Measurements from ENCODE around the gene SCUBE1. TPM values are rescaled to one million over a fixed set of nuclear protein-coding genes. Genes with fewer than 3 reads are reported as not detected.

SCUBE1 gene
- total RNA-seq, 4 donors from 2014 or later, result 81.3 to 214 (median 141) TPM

- WGBS, 2 donors, result 86 to 92% methylated on average over 13 of the region's 13 CpGs
- Histone ChIP-seq H3K36me3 (no peaks in the 10 kb centered on the region), H3K27me3 (no peaks in the 10 kb centered on the region), H3K4me1 (peaks cover 0 to 7% (median 0%) of the 10 kb centered on the region in 4 donors), H3K9me3 (no peaks in the 10 kb centered on the region), H3K4me3 (no peak overlapping the region), H3K27ac (no peak overlapping the region)
- no peak for DNase-seq (ENCODE audit: low spot score in 2 of 2)
- TF ChIP-seq EP300 (IDR thresholded peaks at IDR 0.05), result no peak
- no peak for TF ChIP-seq CTCF (IDR thresholded peaks at IDR 0.05)
- TF ChIP-seq POLR2A (IDR thresholded peaks at IDR 0.05), result no peak
Observed at GRCh38 chr22:43325176-43325575, 18.0 kb downstream of the SCUBE1 start.

- Histone ChIP-seq H3K27ac (no peak overlapping the region), H3K4me1 (peaks cover 0 to 4% (median 0%) of the 10 kb centered on the region in 4 donors), H3K27me3 (no peaks in the 10 kb centered on the region), H3K4me3 (no peak overlapping the region), H3K9me3 (no peaks in the 10 kb centered on the region), H3K36me3 (no peaks in the 10 kb centered on the region)
- 81 to 91% methylated on average over 18 to 21 of the region's 21 CpGs for WGBS, 2 donors
- no peak for DNase-seq (ENCODE audit: low spot score in 2 of 2)
- TF ChIP-seq EP300 (IDR thresholded peaks at IDR 0.05), result no peak
- TF ChIP-seq POLR2A (IDR thresholded peaks at IDR 0.05), result no peak
- no peak for TF ChIP-seq CTCF (IDR thresholded peaks at IDR 0.05)
Observed at GRCh38 chr22:43320943-43321900, 21.9 kb downstream of the SCUBE1 start.

- no peak for TF ChIP-seq POLR2A (IDR thresholded peaks at IDR 0.05)
- Histone ChIP-seq H3K27me3 (no peaks in the 10 kb centered on the region), H3K27ac (no peak overlapping the region), H3K9me3 (no peaks in the 10 kb centered on the region), H3K4me1 (peaks cover 0 to 14% (median 0%) of the 10 kb centered on the region in 4 donors), H3K36me3 (no peaks in the 10 kb centered on the region), H3K4me3 (no peak overlapping the region)
- 77 to 78% methylated on average over 10 of the region's 10 CpGs for WGBS, 2 donors
- DNase-seq (ENCODE audit: low spot score in 2 of 2), result no peak
Observed at GRCh38 chr22:43319661-43320486, 23.3 kb downstream of the SCUBE1 start.

GRCh38 chr22:43317239-43317638 is 25.9 kb downstream of the SCUBE1 start:
- Histone ChIP-seq H3K27ac (no peak overlapping the region), H3K4me1 (peaks cover 0 to 39% (median 0%) of the 10 kb centered on the region in 4 donors), H3K9me3 (no peaks in the 10 kb centered on the region), H3K4me3 (no peak overlapping the region), H3K36me3 (no peaks in the 10 kb centered on the region), H3K27me3 (no peaks in the 10 kb centered on the region)
- WGBS, 2 donors, result 81 to 82% methylated on average over 9 of the region's 9 CpGs
- TF ChIP-seq POLR2A (IDR thresholded peaks at IDR 0.05) (no peak), EP300 (IDR thresholded peaks at IDR 0.05) (no peak), CTCF (IDR thresholded peaks at IDR 0.05) (no peak)
- no peak for DNase-seq (ENCODE audit: low spot score in 2 of 2)

- no peaks in the 10 kb centered on the region for H3K9me3 ChIP-seq
- H3K4me1 ChIP-seq, result peaks cover 0 to 44% (median 0%) of the 10 kb centered on the region in 4 donors
- no peaks in the 10 kb centered on the region for H3K36me3 ChIP-seq
- no peaks in the 10 kb centered on the region for H3K27me3 ChIP-seq
- no peak for DNase-seq (ENCODE audit: low spot score in 2 of 2)
- no peak overlapping the region for H3K27ac ChIP-seq
- no peak overlapping the region for H3K4me3 ChIP-seq
- TF ChIP-seq EP300 (IDR thresholded peaks at IDR 0.05) (no peak), POLR2A (IDR thresholded peaks at IDR 0.05) (no peak), CTCF (IDR thresholded peaks at IDR 0.05) (no peak)
- WGBS, 2 donors, result 69 to 74% methylated on average over 9 of the region's 9 CpGs
Observed at GRCh38 chr22:43315687-43316217, 27.4 kb downstream of the SCUBE1 start.
